BLaER1 treated with 17β-estradiol and CSF1 and Interleukin-3, amounts not matched to agents 10 nM and 100 nM (cell line): Measurements from ENCODE around the gene ADGRL3.

Experiments used
- H3K27ac ChIP-seq, 11 experiments: shearing (Covaris generic); formaldehyde crosslinking; 2 replicates each; pipeline ENCODE4 v1.8.1; 2022
- H3K27me3 ChIP-seq, 11 experiments: shearing (Covaris generic); formaldehyde crosslinking; 2 replicates each; pipeline ENCODE4 v1.8.1; 2022
- H3K36me3 ChIP-seq, 11 experiments: shearing (Covaris generic); formaldehyde crosslinking; 2 replicates each; pipeline ENCODE4 v1.8.1; 2022
- H3K4me1 ChIP-seq, 10 experiments: shearing (Covaris generic); formaldehyde crosslinking; 2 replicates each; pipeline ENCODE4 v1.8.1; 2022
- H3K4me2 ChIP-seq, 11 experiments: shearing (Covaris generic); formaldehyde crosslinking; 2 replicates each; pipeline ENCODE4 v1.8.1; 2022
- H3K4me3 ChIP-seq, 10 experiments: shearing (Covaris generic); formaldehyde crosslinking; 2 replicates each; pipeline ENCODE4 v1.8.1; 2022
- H3K9ac ChIP-seq, 11 experiments: shearing (Covaris generic); formaldehyde crosslinking; 2 replicates each; pipeline ENCODE4 v1.8.1; 2022
- H3K9me3 ChIP-seq, 11 experiments: shearing (Covaris generic); formaldehyde crosslinking; replicated peaks in 1 of 11; 2 replicates each; pipeline ENCODE4 v1.8.1; 2022
- H4K20me1 ChIP-seq, 11 experiments: shearing (Covaris generic); formaldehyde crosslinking; 2 replicates each; pipeline ENCODE4 v1.8.1; 2022
- Cebpa-rat ChIP-seq, 11 experiments: shearing (Covaris generic); IDR thresholded peaks; 2 replicates each; pipeline ENCODE4 v1.8.1; 2022

Gene ADGRL3

DNA sequence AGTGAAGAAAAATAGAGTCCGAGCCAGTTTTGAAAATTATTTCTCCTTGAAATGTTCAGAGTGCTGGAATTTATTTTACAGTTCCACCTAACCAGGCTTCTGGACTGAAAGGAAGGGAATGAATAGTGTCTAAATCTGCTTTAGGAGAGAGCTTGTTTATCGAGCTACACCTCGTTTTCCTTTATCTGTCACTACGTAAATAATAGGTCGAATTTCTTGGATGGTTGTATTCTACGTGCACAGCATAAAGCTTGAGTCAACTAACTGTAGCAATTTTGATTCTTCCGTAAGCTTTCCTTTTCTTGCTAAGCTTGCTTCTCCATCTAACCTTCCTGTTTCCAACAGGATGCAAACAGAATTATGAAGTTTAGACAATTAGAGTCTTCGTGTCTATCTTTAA, 48.6 kb downstream of the ADGRL3 start:
- Histone ChIP-seq H3K4me1 (no peaks in the 10 kb centered on the region), H3K4me2 (no peak overlapping the region)
- no peak for TF ChIP-seq Cebpa-rat (IDR thresholded peaks at IDR 0.05)

DNA sequence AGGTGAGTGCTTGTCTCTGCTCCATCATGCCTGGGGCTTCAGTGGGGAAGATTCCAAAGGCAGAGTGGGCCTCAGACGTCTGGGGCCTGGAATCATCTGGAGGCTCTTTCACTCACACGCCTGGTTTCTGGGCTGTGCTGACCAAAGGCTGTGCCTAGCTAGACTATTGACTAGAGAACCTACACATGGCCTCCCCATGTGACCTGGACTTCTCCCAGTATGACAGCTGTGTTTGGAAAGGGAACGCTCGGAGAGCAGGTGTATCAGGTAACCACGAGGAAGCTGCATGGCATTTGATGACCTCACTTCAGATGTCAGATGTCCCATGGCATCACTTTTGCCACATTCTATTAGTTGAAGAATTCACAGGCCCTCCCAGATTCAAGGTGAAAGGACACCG, 51.0 kb downstream of the ADGRL3 start:
- Histone ChIP-seq H3K9ac (no peak overlapping the region), H3K4me1 (no peaks in the 10 kb centered on the region), H3K9me3 (no peaks in the 10 kb centered on the region), H3K4me3 (no peak overlapping the region), H3K27me3 (no peaks in the 10 kb centered on the region), H3K27ac (no peak overlapping the region), H4K20me1 (no peaks in the 10 kb centered on the region), H3K4me2 (no peak overlapping the region), H3K36me3 (no peaks in the 10 kb centered on the region)
- TF ChIP-seq Cebpa-rat (IDR thresholded peaks at IDR 0.05): no peak

More for the DNA sequence above, 48.6 kb downstream of the ADGRL3 start:
- Histone ChIP-seq H3K27ac (no peak overlapping the region), H3K4me3 (no peak overlapping the region), H3K36me3 (no peaks in the 10 kb centered on the region), H3K9me3 (no peaks in the 10 kb centered on the region), H3K27me3 (no peaks in the 10 kb centered on the region), H3K9ac (no peak overlapping the region), H4K20me1 (no peaks in the 10 kb centered on the region)

DNA sequence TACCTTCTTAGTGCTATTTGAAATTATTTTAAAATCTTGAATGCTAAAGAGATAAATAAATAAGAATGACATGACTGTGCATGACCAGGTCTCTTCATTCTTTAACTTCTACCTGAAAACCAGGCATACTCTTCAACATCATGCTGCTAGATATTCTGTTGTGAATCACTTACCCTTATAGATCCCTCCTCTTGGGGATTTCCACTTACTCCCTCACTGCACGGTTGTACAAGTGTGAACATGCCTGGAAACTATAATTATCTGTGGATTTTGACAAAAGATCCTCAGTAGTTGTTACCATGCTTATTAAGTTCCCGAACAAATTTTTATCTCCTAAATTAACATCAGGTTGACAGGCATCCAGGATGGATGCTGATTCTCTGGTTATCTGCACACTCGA, 54.3 kb downstream of the ADGRL3 start:
- no peak overlapping the region for H3K4me3 ChIP-seq
- no peaks in the 10 kb centered on the region for H3K36me3 ChIP-seq
- H4K20me1 ChIP-seq: no peaks in the 10 kb centered on the region
- no peak overlapping the region for H3K4me2 ChIP-seq
- no peak overlapping the region for H3K27ac ChIP-seq
- H3K4me1 ChIP-seq: no peaks in the 10 kb centered on the region
- TF ChIP-seq Cebpa-rat (IDR thresholded peaks at IDR 0.05): no peak
- no peaks in the 10 kb centered on the region for H3K9me3 ChIP-seq
- H3K9ac ChIP-seq: no peak overlapping the region
- no peaks in the 10 kb centered on the region for H3K27me3 ChIP-seq

DNA sequence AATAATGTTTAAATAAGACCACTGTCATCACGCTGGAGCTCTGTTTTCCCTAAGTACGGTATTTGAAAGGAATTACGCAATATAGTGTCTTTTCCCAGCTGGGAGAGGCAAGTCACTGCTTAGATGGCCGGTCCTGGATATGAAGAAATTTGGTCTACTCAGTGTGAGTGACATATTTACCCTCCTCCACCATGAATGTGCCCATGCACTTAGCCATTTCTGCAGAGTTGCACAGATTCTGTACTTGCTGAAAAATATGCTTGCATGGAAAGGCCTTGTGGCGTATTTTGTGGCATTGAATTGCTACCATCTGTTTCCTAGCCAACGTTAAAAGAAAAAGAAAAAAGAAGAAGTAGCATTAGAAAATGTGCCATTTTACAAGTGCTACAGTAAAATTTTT, 73.1 kb downstream of the ADGRL3 start:
- 0 out of 22 replicates have a peak overlapping the region, but pooled peaks of 1 of the 11 experiments have one; percentile 35 for H3K9ac ChIP-seq
- H3K27ac ChIP-seq: peak overlapping the region in 5 of 11 experiments; percentile 16 to 63 (median 37); a peak in 5 of 22 replicates
- peak in 6 of 11 experiments; percentile 58 to 83 (median 76); a peak in 12 of 22 replicates for TF ChIP-seq Cebpa-rat (IDR thresholded peaks at IDR 0.05)
- H3K4me2 ChIP-seq: peak overlapping the region in 6 of 11 experiments; percentile 2 to 76 (median 46); a peak in 10 of 22 replicates
- peaks cover 0 to 23% (median 2%) of the 10 kb centered on the region in 10 experiments; a peak in 9 of 20 replicates for H3K4me1 ChIP-seq
- no peaks in the 10 kb centered on the region for H3K36me3 ChIP-seq
- H3K27me3 ChIP-seq: no peaks in the 10 kb centered on the region
- no peaks in the 10 kb centered on the region for H4K20me1 ChIP-seq
- H3K9me3 ChIP-seq: no peaks in the 10 kb centered on the region
- no peak overlapping the region; a peak in 1 of 20 replicates for H3K4me3 ChIP-seq

DNA sequence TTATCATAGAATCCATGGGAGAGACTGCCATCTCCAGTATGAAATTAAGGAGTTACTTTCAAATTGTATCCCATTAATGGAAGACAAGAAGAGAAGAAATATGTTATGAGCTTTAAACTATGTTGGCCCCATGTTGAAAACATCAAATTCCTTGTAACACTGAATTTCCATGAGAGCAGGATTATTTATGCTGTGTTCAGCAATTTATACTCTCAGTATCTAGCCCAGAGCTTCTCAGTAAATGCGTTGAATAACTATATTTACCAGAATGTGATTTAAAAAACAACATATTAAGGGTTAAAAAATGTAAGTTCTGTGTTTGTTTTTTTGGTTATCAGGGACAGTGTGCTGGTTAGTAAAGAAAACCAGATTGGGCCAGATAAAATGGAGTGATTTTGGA, 74.2 kb downstream of the ADGRL3 start:
- TF ChIP-seq Cebpa-rat (IDR thresholded peaks at IDR 0.05): no peak
- H3K9me3 ChIP-seq: no peaks in the 10 kb centered on the region
- H3K4me2 ChIP-seq: peak overlapping the region in 2 of 11 experiments; percentile 70 to 76; a peak in 3 of 22 replicates
- peaks cover 0 to 23% (median 2%) of the 10 kb centered on the region in 10 experiments; a peak in 9 of 20 replicates for H3K4me1 ChIP-seq
- peak overlapping the region in 1 of 11 experiments; percentile 24; a peak in 2 of 22 replicates for H3K27ac ChIP-seq
- no peak overlapping the region for H3K4me3 ChIP-seq
- no peaks in the 10 kb centered on the region for H4K20me1 ChIP-seq
- H3K36me3 ChIP-seq: no peaks in the 10 kb centered on the region
- H3K27me3 ChIP-seq: no peaks in the 10 kb centered on the region
- H3K9ac ChIP-seq: no peak overlapping the region

DNA sequence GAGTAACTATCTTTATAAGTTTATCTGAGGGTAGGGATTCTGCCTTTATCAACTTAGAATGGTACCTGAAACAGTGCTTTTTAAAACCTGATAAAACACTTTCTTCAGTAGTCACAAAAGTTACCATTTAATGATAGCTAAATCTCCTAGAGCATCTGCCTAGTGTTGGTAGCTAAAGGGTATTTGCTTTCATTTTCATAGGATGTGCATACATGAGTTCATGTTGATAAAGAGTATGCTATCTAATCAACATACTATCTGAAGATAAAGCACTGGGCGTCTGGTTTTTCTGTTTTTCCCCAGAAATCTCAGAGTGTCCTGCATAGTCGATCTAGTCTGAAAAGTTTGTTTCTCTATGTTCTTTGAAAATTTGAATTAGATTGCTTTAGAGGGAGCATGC, 75.1 kb downstream of the ADGRL3 start:
- H3K27me3 ChIP-seq: no peaks in the 10 kb centered on the region
- H4K20me1 ChIP-seq: no peaks in the 10 kb centered on the region
- H3K4me3 ChIP-seq: no peak overlapping the region
- H3K27ac ChIP-seq: no peak overlapping the region
- H3K4me1 ChIP-seq: peaks cover 0 to 23% (median 2%) of the 10 kb centered on the region in 10 experiments; a peak in 9 of 20 replicates
- H3K9ac ChIP-seq: no peak overlapping the region
- H3K9me3 ChIP-seq: no peaks in the 10 kb centered on the region
- H3K4me2 ChIP-seq: no peak overlapping the region
- no peaks in the 10 kb centered on the region for H3K36me3 ChIP-seq
- TF ChIP-seq Cebpa-rat (IDR thresholded peaks at IDR 0.05): no peak

DNA sequence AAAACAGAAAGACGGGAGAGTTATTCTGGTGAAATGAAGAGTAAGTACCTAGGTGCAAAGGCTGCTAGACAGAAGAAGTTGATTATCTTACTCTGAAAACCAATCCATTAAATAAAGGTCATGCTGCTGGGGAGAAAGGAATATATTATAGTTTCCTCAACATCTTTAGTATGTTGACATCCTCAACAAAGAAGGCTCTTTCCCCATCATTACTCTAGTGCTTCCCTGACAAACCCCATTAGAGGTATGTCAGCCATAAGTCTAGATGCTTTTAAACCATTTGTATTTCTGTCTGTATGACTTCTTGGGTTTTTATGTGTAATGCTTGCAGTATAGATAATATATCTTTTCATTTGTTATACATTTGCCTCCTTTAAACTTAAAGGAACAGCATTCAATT, 75.9 kb downstream of the ADGRL3 start:
- H3K9ac ChIP-seq: no peak overlapping the region
- H3K9me3 ChIP-seq: no peaks in the 10 kb centered on the region
- H4K20me1 ChIP-seq: no peaks in the 10 kb centered on the region
- H3K27me3 ChIP-seq: no peaks in the 10 kb centered on the region
- H3K4me1 ChIP-seq: peaks cover 0 to 23% (median 2%) of the 10 kb centered on the region in 10 experiments; a peak in 9 of 20 replicates
- no peak for TF ChIP-seq Cebpa-rat (IDR thresholded peaks at IDR 0.05)
- H3K4me3 ChIP-seq: no peak overlapping the region
- no peaks in the 10 kb centered on the region for H3K36me3 ChIP-seq
- H3K4me2 ChIP-seq: no peak overlapping the region
- H3K27ac ChIP-seq: no peak overlapping the region

DNA sequence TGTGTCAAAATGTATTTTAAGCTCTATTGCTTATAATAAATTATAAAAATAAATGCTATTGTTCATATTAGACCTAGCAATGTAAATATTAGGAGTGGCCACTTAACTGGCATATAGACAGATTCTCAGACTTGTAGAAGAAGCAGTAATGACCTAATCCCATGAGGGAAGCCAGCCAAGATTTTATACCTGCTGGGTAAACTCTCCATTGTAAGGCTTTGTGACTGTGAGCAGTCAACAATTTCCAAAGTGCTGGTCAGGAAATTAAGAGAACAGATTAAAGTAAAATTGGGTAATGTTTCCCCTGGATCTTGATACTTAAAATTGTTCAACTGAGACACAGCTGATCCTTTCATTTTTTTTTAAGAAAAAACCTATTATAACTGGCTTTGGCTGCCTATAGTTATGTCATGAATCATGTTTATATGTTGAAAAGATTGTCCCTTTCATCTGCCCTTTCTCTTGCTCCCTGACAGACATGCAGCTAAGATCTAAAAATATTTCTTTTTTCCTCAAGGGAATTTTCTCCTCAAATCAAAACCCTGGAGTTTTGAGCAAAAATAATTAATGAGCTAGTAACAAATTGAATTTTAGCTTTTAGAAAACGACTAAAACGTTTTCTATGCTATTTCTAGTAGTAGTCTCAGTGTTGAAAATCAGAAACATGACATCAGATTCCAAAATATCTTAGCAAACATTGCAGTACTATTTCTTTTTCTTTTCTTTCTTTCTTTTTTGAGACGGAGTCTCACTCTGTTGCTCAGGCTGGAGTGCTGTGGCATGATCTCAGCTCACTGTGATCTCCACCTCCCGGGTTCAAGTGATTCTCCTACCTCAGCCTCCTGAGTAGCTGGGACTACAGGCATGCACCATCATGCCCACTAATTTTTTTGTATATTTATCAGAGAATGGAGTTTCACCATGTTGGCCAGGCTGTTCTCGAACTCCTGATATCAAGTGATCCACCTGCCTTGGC, 77.9 kb downstream of the ADGRL3 start:
- TF ChIP-seq Cebpa-rat (IDR thresholded peaks at IDR 0.05): no peak
- Histone ChIP-seq H3K27ac (no peak overlapping the region), H3K36me3 (no peaks in the 10 kb centered on the region), H3K4me1 (peaks cover 0 to 16% (median 1%) of the 10 kb centered on the region in 10 experiments; a peak in 9 of 20 replicates), H3K27me3 (no peaks in the 10 kb centered on the region), H3K4me3 (no peak overlapping the region), H3K4me2 (no peak overlapping the region), H3K9me3 (no peaks in the 10 kb centered on the region), H3K9ac (no peak overlapping the region), H4K20me1 (no peaks in the 10 kb centered on the region)

DNA sequence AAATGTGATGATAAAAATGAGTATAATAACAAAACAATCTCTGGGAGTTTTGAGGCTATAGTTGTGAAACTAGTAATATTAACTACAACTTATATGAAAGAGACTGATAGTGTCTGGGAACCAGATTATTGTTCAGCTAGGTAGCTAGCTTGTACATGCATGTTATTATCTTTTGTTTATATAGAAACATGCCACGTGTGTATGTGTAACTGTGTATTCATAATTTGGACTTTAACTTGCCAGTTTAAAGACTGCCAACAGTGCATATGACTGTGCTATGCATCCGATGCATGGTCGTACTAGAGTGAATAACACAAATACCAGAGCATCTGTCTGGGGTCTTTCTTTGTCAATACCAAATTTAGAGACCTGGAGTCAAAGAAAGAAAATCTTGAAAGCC, 92.2 kb downstream of the ADGRL3 start:
- Histone ChIP-seq H3K27ac (no peak overlapping the region), H3K9ac (no peak overlapping the region), H3K4me1 (no peaks in the 10 kb centered on the region), H4K20me1 (no peaks in the 10 kb centered on the region), H3K4me3 (no peak overlapping the region), H3K27me3 (no peaks in the 10 kb centered on the region), H3K36me3 (no peaks in the 10 kb centered on the region), H3K4me2 (no peak overlapping the region), H3K9me3 (no peaks in the 10 kb centered on the region)
- no peak for TF ChIP-seq Cebpa-rat (IDR thresholded peaks at IDR 0.05)
